ENCODE results near the gene CDH23.

The CDH23 gene

DNA sequence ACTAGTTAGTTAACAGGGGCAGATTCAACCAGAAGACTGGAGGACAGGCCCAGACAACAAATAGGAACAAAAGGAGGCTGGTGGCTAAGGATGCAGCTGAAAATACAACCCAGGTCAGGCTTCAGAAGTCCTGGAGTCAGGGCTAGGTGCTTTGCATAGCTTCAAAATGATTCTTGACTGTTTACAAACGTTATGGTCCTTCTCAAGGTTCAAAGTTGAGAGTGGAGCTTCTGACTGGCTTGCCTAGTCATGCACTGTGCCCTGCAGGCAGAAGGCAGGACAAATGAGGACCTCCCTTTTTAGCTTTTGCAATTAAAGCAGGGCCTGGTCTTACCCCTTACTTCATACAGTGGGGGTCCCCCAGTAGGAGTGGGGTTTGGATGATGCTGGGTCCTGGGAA, 4.4 kb upstream of the CDH23 start:
- Histone ChIP-seq H3K36me3 (replicated peaks; ENCODE audit: insufficient read depth, low read length) (no peaks in the 10 kb centered on the region), H3K4me1 (ENCODE audit: low read length) (no peaks in the 10 kb centered on the region), H3K9me2 (replicated peaks; ENCODE audit: insufficient read depth, low read length) (no peaks in the 10 kb centered on the region), H2AFZ (ENCODE audit: low read length) (no peak overlapping the region), H3K27me3 (replicated peaks; ENCODE audit: insufficient read depth, low read length) (peaks cover 87% of the 10 kb centered on the region), H3K27ac (ENCODE audit: low read length) (no peak overlapping the region), H3K79me2 (ENCODE audit: low read length) (no peaks in the 10 kb centered on the region), H3F3A (ENCODE audit: insufficient read depth, low read length) (no peaks in the 10 kb centered on the region), H3K4me3 (ENCODE audit: low read length) (no peak overlapping the region), H4K20me1 (ENCODE audit: insufficient read depth, low read length) (no peaks in the 10 kb centered on the region), H3K9me3 (replicated peaks; ENCODE audit: insufficient read depth, low read length) (no peaks in the 10 kb centered on the region), H3K4me2 (ENCODE audit: low read depth, low read length) (no peak overlapping the region), H3K9ac (ENCODE audit: low read length) (no peak overlapping the region)
- no peak for DNase-seq
- no peak for TF ChIP-seq EZH2phosphoT487 (IDR thresholded peaks at IDR 0.05; ENCODE audit: low read length)
- TF ChIP-seq EZH2 (optimal IDR thresholded peaks at IDR 0.05; ENCODE audit: low read depth, low read length), result no peak
- TF ChIP-seq, protein P1, sequence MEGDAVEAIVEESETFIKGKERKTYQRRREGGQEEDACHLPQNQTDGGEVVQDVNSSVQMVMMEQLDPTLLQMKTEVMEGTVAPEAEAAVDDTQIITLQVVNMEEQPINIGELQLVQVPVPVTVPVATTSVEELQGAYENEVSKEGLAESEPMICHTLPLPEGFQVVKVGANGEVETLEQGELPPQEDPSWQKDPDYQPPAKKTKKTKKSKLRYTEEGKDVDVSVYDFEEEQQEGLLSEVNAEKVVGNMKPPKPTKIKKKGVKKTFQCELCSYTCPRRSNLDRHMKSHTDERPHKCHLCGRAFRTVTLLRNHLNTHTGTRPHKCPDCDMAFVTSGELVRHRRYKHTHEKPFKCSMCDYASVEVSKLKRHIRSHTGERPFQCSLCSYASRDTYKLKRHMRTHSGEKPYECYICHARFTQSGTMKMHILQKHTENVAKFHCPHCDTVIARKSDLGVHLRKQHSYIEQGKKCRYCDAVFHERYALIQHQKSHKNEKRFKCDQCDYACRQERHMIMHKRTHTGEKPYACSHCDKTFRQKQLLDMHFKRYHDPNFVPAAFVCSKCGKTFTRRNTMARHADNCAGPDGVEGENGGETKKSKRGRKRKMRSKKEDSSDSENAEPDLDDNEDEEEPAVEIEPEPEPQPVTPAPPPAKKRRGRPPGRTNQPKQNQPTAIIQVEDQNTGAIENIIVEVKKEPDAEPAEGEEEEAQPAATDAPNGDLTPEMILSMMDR (IDR thresholded peaks at IDR 0.05; ENCODE audit: low read length), result no peak

DNA sequence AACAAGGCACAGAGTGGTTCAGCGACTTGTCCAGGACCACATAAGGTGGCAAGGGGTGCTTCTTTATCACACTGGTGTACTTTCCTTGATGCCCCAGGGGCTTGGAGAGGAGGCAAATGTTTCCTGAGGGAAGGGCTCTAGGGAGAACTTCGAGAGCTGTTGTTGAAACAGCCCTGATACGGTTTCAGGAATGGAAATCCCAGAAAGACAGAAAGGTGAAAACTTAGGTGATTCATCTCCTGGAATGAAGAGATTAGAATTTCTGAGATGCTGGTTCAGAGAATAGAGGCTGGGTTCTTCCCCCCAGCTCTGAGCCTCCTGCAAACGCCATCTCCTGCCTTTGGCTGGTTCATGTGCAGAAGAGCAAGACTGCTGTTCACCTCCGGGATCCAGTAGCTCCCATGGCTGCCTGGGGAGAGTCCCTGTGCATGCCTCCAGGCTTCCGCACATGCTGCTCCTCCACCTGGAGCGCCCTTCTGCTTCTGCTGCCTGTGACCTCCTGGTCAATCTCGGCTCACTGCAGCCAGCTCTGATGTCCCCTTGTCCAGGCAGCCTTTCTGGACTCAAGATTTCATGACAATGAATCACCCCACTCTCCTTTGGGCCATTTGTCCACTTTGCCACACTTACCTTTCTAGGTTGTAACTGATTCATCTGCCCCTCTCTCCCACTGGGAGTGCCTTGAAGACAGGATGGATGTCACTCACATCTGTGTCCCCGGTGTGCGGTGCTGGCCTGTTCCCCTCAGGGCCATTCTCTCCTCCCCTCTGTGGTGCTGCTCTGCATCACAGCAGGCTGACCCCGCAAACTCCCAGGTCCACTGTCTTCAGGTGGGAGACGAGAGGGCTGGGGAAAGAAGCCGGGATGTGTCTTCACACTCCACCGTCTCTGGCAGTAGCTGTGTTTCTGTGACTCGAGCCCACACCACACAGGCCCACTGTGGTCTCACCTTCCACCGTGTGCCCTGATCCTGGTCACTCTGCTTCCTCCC, 3.6 kb upstream of the CDH23 start:
- no peaks in the 10 kb centered on the region for H3K9me3 ChIP-seq (replicated peaks; ENCODE audit: insufficient read depth, low read length)
- no peaks in the 10 kb centered on the region for H4K20me1 ChIP-seq (ENCODE audit: insufficient read depth, low read length)
- no peaks in the 10 kb centered on the region for H3K36me3 ChIP-seq (replicated peaks; ENCODE audit: insufficient read depth, low read length)
- no peaks in the 10 kb centered on the region for H3F3A ChIP-seq (ENCODE audit: insufficient read depth, low read length)
- no peaks in the 10 kb centered on the region for H3K4me1 ChIP-seq (ENCODE audit: low read length)
- no peak for DNase-seq
- no peak overlapping the region for H2AFZ ChIP-seq (ENCODE audit: low read length)
- no peaks in the 10 kb centered on the region for H3K79me2 ChIP-seq (ENCODE audit: low read length)
- peaks cover 87% of the 10 kb centered on the region for H3K27me3 ChIP-seq (replicated peaks; ENCODE audit: insufficient read depth, low read length)
- TF ChIP-seq EZH2 (optimal IDR thresholded peaks at IDR 0.05; ENCODE audit: low read depth, low read length), result no peak
- H3K4me3 ChIP-seq (ENCODE audit: low read length), result no peak overlapping the region
- H3K9ac ChIP-seq (ENCODE audit: low read length), result no peak overlapping the region
- H3K9me2 ChIP-seq (replicated peaks; ENCODE audit: insufficient read depth, low read length), result no peaks in the 10 kb centered on the region
- H3K4me2 ChIP-seq (ENCODE audit: low read depth, low read length), result no peak overlapping the region
- no peak overlapping the region for H3K27ac ChIP-seq (ENCODE audit: low read length)

DNA sequence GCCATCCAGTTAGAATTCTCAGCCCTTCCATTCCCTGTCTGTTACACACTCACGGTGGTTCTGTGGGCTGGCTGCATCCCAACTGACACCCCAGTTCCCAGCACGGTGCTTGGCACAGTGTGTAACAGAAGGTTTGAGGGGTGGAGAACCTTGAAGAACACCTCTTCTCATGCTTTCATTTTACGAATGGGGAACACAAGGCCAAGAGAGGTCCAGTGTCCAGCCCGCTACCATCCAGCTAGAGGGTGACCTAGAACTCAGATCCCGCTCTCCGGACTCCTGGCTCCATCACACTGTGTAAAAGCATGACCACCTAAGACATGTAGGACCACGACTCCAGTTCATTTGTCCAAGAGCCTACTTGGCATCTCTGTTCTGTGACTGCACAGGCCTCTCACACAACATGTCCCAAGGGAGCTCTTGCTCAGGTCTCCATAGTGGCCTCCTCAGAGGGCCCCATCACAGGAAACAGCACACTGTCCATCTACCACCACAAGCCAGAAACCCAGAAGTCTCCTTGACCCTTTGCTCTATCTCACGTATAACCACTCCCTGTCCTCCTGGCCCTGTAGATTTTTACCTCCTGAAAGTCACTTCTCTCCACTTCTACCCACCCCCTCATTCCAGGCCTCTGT, 2.8 kb upstream of the CDH23 start:
- no peak overlapping the region for H3K4me2 ChIP-seq (ENCODE audit: low read depth, low read length)
- no peak overlapping the region for H2AFZ ChIP-seq (ENCODE audit: low read length)
- H3K79me2 ChIP-seq (ENCODE audit: low read length), result no peaks in the 10 kb centered on the region
- no peak for DNase-seq
- no peak overlapping the region for H3K27ac ChIP-seq (ENCODE audit: low read length)
- H3K9me3 ChIP-seq (replicated peaks; ENCODE audit: insufficient read depth, low read length), result no peaks in the 10 kb centered on the region
- no peaks in the 10 kb centered on the region for H3K36me3 ChIP-seq (replicated peaks; ENCODE audit: insufficient read depth, low read length)
- TF ChIP-seq, protein P1 (IDR thresholded peaks at IDR 0.05; ENCODE audit: low read length), result no peak
- no peak for TF ChIP-seq EZH2 (optimal IDR thresholded peaks at IDR 0.05; ENCODE audit: low read depth, low read length)
- TF ChIP-seq EZH2phosphoT487 (IDR thresholded peaks at IDR 0.05; ENCODE audit: low read length), result no peak
- no peak overlapping the region for H3K4me3 ChIP-seq (ENCODE audit: low read length)
- no peak overlapping the region for H3K9ac ChIP-seq (ENCODE audit: low read length)
- peaks cover 89% of the 10 kb centered on the region for H3K27me3 ChIP-seq (replicated peaks; ENCODE audit: insufficient read depth, low read length)
- H3K9me2 ChIP-seq (replicated peaks; ENCODE audit: insufficient read depth, low read length), result no peaks in the 10 kb centered on the region
- H3K4me1 ChIP-seq (ENCODE audit: low read length), result no peaks in the 10 kb centered on the region
- no peaks in the 10 kb centered on the region for H3F3A ChIP-seq (ENCODE audit: insufficient read depth, low read length)
- no peaks in the 10 kb centered on the region for H4K20me1 ChIP-seq (ENCODE audit: insufficient read depth, low read length)

Measured in MM.1S (cell line).